LNCAP (cell line): ENCODE measurements around the gene MSMP.

Source experiments
- TF ChIP-seq, protein P1 (sequence below): fragments of 450-650 bp; IDR thresholded peaks from 2 replicates; pipeline ENCODE4 v1.5.1; 2017; ENCODE audit warnings: mild to moderate bottlenecking

The MSMP gene

DNA sequence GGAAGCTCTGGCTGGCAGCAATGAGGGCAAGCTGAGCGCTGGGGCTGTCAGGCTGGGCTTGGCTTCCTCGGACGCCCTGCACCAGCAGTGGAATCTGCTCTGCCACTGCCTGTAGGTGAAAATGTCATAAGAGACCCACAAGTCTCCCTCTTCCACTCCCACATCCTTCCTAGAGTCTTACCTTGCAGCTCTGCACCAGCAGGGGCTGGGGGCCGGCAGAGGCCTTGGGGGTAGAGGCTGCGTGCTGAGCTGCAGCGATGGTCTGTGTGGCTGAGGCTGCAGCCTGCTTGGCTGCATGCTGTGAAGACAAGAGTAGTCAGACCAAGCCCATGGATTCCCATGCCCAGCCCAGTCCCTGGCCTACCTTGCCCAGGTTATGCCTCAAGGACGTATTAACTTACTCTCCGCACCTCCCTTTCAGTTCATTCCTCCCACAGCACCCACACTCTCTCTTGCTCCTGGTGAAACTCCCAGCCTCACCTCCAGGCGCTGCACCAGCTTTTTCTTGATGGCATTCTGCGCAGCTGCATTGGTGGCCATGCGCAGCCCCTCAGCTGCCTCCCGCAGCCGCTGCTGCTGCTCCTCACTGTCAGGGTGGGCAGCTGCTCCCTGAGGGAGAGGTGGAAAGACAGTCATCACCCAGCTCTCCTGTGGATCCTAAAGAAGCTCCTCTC, 39.4 kb downstream of the MSMP start:
- TF ChIP-seq, protein P1, sequence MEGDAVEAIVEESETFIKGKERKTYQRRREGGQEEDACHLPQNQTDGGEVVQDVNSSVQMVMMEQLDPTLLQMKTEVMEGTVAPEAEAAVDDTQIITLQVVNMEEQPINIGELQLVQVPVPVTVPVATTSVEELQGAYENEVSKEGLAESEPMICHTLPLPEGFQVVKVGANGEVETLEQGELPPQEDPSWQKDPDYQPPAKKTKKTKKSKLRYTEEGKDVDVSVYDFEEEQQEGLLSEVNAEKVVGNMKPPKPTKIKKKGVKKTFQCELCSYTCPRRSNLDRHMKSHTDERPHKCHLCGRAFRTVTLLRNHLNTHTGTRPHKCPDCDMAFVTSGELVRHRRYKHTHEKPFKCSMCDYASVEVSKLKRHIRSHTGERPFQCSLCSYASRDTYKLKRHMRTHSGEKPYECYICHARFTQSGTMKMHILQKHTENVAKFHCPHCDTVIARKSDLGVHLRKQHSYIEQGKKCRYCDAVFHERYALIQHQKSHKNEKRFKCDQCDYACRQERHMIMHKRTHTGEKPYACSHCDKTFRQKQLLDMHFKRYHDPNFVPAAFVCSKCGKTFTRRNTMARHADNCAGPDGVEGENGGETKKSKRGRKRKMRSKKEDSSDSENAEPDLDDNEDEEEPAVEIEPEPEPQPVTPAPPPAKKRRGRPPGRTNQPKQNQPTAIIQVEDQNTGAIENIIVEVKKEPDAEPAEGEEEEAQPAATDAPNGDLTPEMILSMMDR, result no peak

DNA sequence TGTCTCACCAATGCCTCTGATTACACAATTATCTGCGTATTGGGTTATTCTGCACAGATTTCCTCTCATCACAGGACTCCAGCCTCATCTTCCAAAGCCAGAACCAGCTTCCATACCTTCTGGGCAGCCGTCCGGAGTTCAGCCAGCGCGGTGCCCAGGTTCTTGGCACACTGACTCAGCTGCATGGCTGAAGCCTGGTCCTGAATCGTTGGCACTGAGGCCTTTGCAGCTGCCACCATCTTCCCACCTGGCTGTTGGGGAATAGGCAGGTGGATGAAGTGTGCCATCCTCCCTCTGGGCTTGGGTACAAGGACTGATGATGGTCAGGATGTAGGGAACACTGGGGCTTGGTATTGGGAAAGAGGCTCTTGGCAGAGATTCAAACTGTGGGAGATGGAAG, 40.0 kb downstream of the MSMP start:
- TF ChIP-seq, protein P1, result no peak

- TF ChIP-seq, protein P1, result no peak
Measured at GRCh38 chr9:35713578-35713977, 40.5 kb downstream of the MSMP start.

GRCh38 chr9:35712762-35713400, 41.2 kb downstream of the MSMP start:
- TF ChIP-seq, protein P1, result no peak

- TF ChIP-seq, protein P1, result no peak
Measured at GRCh38 chr9:35711501-35712428, 42.3 kb downstream of the MSMP start.

GRCh38 chr9:35710818-35711500, 43.1 kb downstream of the MSMP start:
- TF ChIP-seq, protein P1, result no peak

GRCh38 chr9:35708146-35708545, 45.9 kb downstream of the MSMP start:
- TF ChIP-seq, protein P1, result no peak
